GM13977 (cell line): ENCODE results near the gene PRPF18.

Experiments used
- DNase-seq: peaks from one replicate; pipeline ENCODE4 v3.0.0; 2012; ENCODE audit warnings: low spot score
- in situ Hi-C: fragments of 300-500 bp; cut with MboI; formaldehyde crosslinking; loops from one replicate; pipeline ENCODE4 v1.12.0; 2022; ENCODE audit warnings: low sequenced_read_pairs, low pct_unique_long_range_greater_than_20kb, mixed read lengths, inconsistent platforms; ENCODE audit not compliant: unreplicated experiment
- TF ChIP-seq, protein P1 (sequence below): IDR thresholded peaks from 2 replicates; pipeline ENCODE4 v1.5.1; 2012; ENCODE audit warnings: mild to moderate bottlenecking, control low read depth; ENCODE audit not compliant: insufficient read depth; ENCODE audit errors: extremely low read depth, missing control alignments

Gene PRPF18

GRCh38 chr10:13649844-13650520, 63.2 kb downstream of the PRPF18 start:
- in situ Hi-C loops, result no loop called here
- DNase-seq, result no peak

DNA sequence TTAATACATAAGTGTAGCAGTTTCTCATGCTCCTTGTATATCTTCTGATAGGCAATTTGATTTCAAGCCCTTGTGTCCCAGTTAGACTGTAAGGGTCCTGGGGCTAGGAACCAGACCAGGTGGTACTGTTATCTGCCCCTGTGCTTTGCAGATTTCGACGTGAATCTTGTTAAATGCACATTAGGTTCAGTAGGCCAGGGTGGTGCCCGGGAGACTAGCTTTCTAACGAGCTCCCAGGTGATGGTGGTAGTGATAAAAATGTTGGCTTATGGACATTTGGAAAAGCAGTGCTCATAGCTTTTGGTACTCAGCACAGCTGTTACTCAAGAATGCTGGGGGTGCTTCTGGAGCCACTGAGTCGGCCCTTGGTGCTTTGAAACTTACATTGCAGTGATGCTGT, 64.2 kb downstream of the PRPF18 start:
- in situ Hi-C loops, result no loop called here
- DNase-seq, result no peak
- TF ChIP-seq, protein P1, sequence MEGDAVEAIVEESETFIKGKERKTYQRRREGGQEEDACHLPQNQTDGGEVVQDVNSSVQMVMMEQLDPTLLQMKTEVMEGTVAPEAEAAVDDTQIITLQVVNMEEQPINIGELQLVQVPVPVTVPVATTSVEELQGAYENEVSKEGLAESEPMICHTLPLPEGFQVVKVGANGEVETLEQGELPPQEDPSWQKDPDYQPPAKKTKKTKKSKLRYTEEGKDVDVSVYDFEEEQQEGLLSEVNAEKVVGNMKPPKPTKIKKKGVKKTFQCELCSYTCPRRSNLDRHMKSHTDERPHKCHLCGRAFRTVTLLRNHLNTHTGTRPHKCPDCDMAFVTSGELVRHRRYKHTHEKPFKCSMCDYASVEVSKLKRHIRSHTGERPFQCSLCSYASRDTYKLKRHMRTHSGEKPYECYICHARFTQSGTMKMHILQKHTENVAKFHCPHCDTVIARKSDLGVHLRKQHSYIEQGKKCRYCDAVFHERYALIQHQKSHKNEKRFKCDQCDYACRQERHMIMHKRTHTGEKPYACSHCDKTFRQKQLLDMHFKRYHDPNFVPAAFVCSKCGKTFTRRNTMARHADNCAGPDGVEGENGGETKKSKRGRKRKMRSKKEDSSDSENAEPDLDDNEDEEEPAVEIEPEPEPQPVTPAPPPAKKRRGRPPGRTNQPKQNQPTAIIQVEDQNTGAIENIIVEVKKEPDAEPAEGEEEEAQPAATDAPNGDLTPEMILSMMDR, result no peak

More at GRCh38 chr10:13649844-13650520, 63.2 kb downstream of the PRPF18 start:
- TF ChIP-seq, protein P1, result no peak

- no peak for DNase-seq
- in situ Hi-C loops, result no loop called here
- TF ChIP-seq, protein P1, result no peak
Observed at GRCh38 chr10:13651969-13652720, 65.4 kb downstream of the PRPF18 start.

- DNase-seq, result no peak
- in situ Hi-C loops, result no loop called here
- TF ChIP-seq, protein P1, result no peak
Observed at GRCh38 chr10:13652860-13653259, 66.1 kb downstream of the PRPF18 start.

GRCh38 chr10:13654118-13654830, 67.5 kb downstream of the PRPF18 start:
- no peak for DNase-seq
- TF ChIP-seq, protein P1, result no peak
- in situ Hi-C loops, result no loop called here

- in situ Hi-C loops, result no loop called here
- DNase-seq, result no peak
- TF ChIP-seq, protein P1, result no peak
Observed at GRCh38 chr10:13654846-13655245, 68.1 kb downstream of the PRPF18 start.
